Hepatocyte (in vitro differentiated cells): ENCODE data around the gene RAD51AP2.

ENCODE experiments used
- EZH2 ChIP-seq: fragments of 200-600 bp; sonication (generic); IDR thresholded peaks from 2 replicates; pipeline ENCODE4 v1.6.1; 2016; ENCODE audit warnings: antibody characterized with exemption, mild to moderate bottlenecking, borderline replicate concordance
- TF ChIP-seq, protein P1 (sequence below): fragments of 200-600 bp; sonication (generic); IDR thresholded peaks from 2 replicates; pipeline ENCODE4 v1.5.1; 2016; ENCODE audit warnings: antibody characterized with exemption, mild to moderate bottlenecking; ENCODE audit not compliant: poor library complexity

DNA sequence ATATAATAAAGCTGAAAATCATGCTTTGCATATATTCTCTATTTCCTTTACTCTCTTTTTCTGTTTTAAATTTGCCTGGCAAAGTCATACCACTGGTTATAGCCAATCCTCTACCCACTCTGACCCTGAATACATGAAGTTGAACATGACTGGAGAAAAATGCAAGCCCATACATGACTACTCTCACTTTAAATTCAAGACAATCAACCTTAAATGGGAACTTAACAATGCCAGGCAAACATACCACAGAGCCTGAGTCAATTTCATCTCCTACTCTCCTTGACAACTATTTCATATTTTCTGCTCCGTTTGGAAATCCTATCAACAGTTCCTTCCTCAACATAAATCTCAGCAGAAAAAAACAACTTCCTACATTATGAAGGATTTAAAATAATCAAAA, 22.6 kb downstream of the RAD51AP2 start:
- no peak for TF ChIP-seq EZH2
- TF ChIP-seq, protein P1, sequence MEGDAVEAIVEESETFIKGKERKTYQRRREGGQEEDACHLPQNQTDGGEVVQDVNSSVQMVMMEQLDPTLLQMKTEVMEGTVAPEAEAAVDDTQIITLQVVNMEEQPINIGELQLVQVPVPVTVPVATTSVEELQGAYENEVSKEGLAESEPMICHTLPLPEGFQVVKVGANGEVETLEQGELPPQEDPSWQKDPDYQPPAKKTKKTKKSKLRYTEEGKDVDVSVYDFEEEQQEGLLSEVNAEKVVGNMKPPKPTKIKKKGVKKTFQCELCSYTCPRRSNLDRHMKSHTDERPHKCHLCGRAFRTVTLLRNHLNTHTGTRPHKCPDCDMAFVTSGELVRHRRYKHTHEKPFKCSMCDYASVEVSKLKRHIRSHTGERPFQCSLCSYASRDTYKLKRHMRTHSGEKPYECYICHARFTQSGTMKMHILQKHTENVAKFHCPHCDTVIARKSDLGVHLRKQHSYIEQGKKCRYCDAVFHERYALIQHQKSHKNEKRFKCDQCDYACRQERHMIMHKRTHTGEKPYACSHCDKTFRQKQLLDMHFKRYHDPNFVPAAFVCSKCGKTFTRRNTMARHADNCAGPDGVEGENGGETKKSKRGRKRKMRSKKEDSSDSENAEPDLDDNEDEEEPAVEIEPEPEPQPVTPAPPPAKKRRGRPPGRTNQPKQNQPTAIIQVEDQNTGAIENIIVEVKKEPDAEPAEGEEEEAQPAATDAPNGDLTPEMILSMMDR: no peak
